ENCODE data around the gene GRB10.

Gene GRB10

DNA sequence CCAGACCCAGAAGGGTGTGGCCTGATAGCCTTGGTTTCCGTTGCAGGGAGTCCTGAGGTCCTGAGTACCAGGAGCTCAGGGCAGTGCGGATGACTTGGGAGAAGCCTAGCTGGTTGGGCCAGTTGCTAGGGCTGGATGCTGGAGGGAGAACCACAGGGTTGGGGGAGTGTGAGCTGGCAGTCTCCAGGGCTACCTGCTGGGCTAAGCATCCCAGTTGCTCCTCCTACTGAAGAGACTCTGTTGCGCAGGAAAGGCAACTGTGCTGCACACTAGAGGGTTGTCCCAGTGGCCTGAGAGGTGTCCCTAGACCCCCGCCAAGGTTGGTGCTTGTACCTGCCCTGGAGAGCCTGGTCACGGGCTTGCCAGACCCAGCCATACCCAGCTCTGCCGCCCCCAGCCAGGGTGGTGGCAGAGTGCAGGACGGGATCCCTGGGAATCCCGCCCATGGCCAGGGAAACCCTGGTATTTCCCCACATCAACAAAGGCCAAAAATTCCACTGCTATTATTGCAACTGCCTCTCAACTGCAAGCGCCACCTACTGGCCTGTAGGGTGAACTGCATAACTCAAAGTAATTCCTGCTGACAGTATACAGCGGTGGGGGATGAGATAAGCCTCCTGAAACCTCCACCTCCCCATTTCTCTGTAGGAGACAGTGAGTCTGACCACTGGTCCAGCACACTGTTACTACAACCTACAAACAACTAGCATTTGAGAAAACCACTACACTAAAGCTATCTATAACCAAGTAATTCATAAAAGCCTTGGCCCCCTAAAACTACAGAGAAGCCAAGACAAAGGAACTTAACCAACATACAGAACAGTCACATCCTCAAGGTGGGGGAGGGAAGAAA lies 149.9 kb downstream of the GRB10 start:
- no peak for DNase-seq (ENCODE audit: low read depth)

GRCh38 chr7:50631639-50632038 lies 151.1 kb downstream of the GRB10 start:
- DNase-seq (ENCODE audit: low read depth) = no peak

GRCh38 chr7:50631100-50631499 lies 151.6 kb downstream of the GRB10 start:
- DNase-seq (ENCODE audit: low read depth) = no peak

GRCh38 chr7:50629238-50629901 lies 153.3 kb downstream of the GRB10 start:
- DNase-seq (ENCODE audit: low read depth) = no peak

- DNase-seq (ENCODE audit: low read depth) = no peak
These were observed 154.1 kb downstream of the GRB10 start for GRCh38 chr7:50628434-50629084.

DNA sequence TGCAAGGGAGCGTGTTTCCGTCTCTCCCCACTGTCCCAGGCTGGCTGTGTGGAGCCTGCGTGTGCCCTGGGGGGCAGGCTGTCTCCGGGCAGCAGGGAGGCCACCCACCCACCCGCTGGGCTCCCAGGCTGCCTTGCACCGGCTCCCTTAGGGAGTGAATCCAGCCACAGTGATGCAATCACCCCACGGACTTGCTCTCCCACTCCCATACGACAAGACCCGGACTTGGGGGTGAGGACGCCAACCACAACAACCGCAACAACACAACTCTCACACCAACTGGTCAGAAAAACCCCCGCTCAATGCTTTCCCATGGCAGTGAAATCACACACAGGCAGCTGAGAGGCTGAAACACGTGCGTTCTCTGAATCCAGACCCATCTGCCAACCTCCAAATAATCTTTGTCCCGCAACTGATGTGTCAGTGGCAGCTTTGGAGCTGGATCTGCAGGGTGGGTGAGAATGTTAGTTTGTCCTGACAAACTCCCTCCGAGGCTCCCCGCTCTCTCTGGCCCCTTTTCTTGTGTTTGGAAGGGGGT lies 154.8 kb downstream of the GRB10 start:
- no peak for DNase-seq (ENCODE audit: low read depth)

DNA sequence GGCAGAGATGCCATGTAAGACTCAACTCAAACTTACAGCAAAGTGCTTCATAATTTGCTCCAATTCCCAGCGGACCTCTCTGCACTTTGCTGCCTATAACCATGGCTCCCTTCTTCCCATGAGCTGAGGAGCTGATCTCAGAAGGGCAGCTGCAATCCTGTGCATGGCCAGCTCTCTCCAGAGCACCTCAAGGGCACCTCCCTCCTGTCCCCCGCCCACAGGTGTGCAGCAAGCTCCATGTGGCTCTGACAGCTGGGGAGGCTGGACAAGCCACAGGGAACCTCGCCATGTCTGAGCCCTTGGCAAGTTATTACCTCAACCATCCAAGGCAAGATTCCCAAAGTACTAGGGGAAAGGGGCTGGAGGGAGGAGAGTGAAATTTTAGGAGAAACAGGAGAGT lies 156.4 kb downstream of the GRB10 start:
- no peak for DNase-seq (ENCODE audit: low read depth)

GRCh38 chr7:50625360-50625759 lies 157.3 kb downstream of the GRB10 start:
- no peak for DNase-seq (ENCODE audit: low read depth)

- DNase-seq (ENCODE audit: low read depth) = no peak
These were observed 159.9 kb downstream of the GRB10 start for GRCh38 chr7:50622821-50623220.

DNA sequence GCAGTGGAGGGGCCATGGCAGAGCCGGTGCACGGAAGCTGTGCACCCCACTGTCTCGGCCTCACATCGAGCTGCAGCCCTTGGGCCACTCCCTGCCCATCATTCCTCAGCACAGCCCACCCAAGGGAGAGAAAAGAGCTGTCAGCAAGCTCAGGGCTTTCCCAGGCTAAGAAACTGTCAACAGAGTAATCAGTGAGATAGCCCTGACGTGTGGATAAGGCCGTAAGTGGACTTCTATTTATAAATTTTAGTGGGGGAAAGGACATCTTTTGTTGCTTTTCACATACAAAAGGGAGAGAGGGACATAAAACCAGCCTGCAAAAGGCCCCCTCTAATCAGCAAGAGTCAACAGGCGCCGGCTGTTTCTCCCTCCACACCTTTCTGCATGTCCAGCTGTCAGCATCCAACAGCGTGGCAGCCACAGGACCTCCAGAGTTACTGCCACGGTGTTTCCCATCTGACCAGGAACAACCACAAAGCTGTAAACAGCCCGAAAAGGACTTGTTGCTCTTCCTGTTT lies 160.7 kb downstream of the GRB10 start:
- DNase-seq (ENCODE audit: low read depth) = no peak

GRCh38 chr7:50621206-50621605 lies 161.5 kb downstream of the GRB10 start:
- DNase-seq (ENCODE audit: low read depth) = no peak

GRCh38 chr7:50620433-50620832 lies 162.3 kb downstream of the GRB10 start:
- DNase-seq (ENCODE audit: low read depth) = no peak

GRCh38 chr7:50619684-50620083 lies 163.0 kb downstream of the GRB10 start:
- DNase-seq (ENCODE audit: low read depth) = no peak

DNA sequence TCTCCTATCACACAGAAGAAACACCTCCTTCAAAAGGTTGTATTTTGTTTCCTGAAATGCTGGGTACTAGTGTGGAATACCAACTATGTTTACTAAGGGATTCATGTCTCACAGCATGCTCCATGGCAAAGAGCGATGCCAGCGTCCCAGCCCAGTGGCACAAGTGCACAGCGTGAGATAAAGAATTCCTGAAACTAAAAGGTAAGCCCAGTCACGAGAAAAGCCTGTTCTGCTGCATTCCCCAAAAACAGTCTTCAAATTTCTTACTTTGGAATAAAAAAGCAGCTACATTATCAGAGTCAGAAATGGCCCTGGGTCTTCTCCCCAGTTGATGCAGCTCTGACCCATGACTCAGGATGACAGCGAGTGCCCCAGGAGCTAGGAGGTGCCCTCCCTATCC lies 164.4 kb downstream of the GRB10 start:
- DNase-seq (ENCODE audit: low read depth) = no peak

DNA sequence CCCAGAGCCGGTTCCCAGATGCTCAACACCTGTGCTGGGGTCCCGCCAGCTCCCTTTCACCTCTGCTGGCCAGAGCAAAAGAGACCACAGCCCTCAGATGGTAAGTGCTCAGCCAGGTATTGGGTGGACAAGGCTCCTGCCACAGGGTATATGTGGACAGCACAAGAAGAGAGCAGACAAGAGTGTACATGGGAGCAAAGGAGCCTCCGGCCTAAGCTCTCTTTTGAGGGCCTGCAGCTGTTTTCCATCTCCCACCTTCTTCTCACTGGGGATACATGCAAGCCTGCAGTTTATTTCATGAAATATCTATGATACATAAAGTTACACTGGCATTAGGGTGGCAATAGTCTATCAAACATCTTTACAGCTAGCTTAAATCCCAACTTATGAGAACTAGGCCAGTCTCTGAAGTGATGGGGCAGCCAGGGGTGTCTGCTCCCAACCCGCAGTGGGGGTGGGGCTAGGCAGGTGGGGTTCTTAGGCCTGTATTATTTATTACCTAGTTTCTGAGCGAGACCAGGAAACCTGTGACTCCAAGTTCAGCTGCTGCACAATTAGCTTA lies 167.1 kb downstream of the GRB10 start:
- no peak for DNase-seq (ENCODE audit: low read depth)

GRCh38 chr7:50614721-50615518 lies 167.8 kb downstream of the GRB10 start:
- no peak for DNase-seq (ENCODE audit: low read depth)

DNA sequence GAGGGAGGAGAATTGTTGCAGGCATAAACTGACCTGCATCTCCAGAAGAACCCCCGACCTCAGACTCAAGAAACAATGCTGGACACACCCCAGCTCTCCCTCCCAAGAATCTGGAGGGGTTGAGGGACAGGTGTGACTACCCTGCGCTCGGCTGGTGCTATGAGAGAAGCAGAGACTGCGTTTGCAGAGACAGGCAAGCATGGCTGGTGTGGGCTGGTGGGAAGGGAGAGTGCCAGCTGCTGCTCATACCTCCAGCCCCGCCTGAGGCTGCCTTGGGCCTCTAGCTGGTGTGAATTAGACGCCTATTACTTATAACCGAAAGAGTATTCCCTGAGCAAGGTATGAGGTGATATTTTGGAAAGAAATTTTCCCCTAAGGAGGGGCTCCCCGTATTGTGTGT lies 169.2 kb downstream of the GRB10 start:
- no peak for DNase-seq (ENCODE audit: low read depth)

DNA sequence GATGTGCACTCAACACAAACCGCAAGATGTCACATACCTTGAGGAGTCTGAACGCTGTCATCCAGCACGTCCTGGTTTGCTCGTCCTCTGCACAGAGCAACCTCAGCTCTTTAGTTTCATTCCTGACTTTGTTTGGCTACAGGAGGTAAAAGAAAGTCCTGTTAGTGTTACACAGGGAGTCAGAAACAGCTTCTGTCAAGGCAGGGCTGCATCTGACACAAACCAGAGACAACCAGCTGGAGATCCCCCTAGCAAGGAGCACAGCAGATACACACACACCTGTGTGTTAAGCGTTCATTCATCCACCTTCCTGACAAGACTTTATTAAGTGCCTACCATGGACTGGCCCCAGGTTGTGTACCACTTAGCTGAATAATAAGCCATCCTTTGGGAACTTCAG lies 170.0 kb downstream of the GRB10 start:
- DNase-seq (ENCODE audit: low read depth) = no peak

GRCh38 chr7:50610521-50611277 lies 172.0 kb downstream of the GRB10 start:
- no peak for DNase-seq (ENCODE audit: low read depth)

DNA sequence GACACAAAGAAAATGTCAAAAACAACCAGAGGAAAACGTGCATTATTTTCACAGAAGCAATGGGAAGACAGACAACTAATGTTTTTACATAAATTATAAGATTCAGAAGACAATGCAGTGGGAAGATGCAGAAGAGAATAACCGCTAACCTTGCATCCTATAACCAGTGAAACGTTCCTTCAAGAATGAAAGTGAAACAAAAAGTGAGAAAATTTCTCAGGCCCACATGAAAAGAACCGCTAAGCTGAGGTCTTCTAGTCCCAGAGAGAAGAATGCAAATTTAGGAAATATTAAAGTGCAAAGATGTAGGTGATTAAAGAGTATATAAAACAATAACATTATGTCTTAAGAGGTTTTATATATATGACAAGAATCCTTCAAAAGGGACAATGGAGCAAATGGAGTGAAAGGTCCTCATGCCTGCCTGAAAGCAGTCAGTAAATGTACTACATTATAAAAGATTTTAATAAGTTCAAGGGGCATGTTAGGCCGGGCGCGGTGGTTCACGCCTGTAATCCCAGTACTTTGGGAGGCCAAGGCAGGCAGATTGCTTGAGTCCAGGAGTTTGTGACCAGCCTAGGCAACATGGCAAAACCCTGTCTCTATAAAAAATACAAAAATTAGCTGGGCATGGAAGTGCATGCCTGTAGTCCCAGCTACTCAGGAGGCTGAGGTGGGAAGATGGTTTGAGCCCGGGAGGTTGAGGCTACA lies 174.3 kb downstream of the GRB10 start:
- DNase-seq (ENCODE audit: low read depth) = no peak
